GM18499 (cell line): ENCODE results near the gene SNORC.
"Not testable (repeated sequence)": the region's sequence is repeated elsewhere in the genome, so short reads cannot be mapped to it uniquely, and the experiment has no call there.

Experiments
- ATAC-seq: cut with Tn5 transposase; IDR thresholded peaks from one replicate; pipeline ENCODE4 v1.9.1; 2021; ENCODE audit warnings: moderate number of reproducible peaks; ENCODE audit not compliant: insufficient read depth, unreplicated experiment

The SNORC gene

GRCh38 chr2:232870018-232870765 is at the start of gene SNORC:
SNORC (plus strand) TSS chr2:232870264; CDS start chr2:232870342, 78 bp downstream.
- no peak for ATAC-seq

- no peak for ATAC-seq
Measured at GRCh38 chr2:232829988-232830387, 40.1 kb upstream of the SNORC start.

DNA sequence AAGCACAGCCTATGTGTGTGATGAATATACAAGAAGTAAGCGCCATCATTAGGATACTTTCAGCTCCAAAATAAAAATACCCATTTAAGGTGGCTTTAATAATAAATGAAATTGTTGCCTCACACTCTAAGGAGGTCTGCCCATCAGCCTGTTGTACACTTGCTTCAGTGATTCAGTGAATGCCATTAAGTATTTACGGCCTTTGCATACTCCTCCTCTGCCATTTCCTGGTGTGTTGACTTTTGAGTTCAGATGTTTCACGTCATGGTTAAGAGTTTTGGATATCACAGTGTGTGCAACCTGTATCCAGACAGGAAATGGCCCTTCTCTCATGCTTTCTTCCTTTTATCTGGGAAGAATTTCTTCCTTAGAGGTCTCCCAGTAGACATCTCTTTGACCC is 38.6 kb upstream of the SNORC start:
- no peak for ATAC-seq

- ATAC-seq, result no peak
Measured at GRCh38 chr2:232833830-232834229, 36.2 kb upstream of the SNORC start.

DNA sequence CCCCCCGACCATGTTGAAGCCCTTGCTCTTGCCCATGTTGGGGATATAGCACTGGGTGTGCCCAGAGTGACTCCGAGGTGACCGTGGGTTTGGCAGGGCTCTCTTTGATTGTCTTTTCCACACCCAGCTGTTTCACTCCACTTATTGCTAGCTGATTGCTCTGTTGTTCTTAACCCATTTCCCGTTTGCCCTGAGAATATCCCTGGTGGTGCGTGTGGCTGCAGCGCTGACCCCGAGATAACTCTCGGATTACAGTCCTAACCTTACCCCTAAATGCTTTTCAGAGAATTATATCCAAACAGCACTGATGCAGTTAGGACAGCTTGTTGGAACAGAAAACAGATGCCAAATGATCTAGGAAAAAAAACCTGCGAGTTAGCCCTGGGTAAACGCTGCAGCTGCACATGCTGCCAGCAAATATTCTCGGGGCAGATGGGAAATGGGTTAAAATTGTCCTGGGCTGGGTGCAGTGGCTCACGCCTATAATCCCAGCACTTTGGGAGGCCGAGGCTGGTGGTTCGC is 34.3 kb upstream of the SNORC start:
- no peak for ATAC-seq

GRCh38 chr2:232836934-232837333 is 33.1 kb upstream of the SNORC start:
- ATAC-seq, result no peak

GRCh38 chr2:232838406-232838874 is 31.6 kb upstream of the SNORC start:
- no peak for ATAC-seq

DNA sequence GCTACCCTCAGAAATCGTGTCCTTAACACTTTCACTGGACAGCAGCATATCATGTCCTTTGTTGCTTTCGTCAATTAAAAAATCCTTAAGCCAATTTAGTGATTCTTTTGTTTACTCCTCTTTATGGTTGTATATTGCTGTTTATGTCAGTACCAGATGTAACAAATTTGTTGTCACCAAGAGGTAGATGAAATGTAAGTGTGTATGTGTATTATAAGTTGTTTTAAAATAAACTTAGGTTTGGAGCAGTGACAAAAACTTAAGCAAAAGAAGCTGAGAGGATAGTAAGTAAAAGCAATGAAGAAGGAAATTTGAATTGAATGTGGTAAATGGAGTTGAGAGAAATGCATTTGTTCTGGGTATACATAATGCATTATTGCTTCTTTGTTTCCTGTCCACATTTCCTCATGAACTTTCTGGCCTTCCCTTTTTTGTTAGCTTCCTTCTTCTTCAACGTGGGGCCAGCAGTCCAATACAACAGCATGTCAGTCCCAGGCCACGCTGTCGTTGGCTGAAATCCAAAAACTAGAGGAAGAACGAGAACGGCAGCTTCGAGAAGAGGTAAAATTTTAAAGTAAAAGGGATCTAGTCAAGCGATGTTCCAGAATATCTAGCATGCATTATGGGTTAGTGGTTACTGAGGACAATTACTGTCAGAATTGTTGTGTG is 30.5 kb upstream of the SNORC start:
- no peak for ATAC-seq

DNA sequence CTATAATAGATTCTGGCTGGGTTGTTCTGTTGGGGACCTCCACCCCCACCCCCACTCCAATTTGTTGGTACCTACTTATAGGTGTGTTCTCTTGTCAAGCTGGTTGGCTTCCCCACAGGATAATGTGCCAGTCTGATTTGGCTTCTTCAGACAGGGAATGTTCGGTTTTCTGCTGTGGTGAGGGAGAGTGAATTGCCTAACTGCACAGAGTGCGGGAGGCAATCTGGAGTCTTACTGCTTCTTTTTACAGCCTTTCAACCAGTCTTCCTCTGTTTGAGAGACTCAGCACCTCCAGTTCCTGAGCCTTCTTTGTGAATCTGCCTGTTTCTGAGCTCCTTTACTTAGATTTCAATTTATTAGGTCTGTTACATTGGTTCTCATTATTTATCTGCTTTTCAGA is 27.4 kb upstream of the SNORC start:
- ATAC-seq, result no peak

DNA sequence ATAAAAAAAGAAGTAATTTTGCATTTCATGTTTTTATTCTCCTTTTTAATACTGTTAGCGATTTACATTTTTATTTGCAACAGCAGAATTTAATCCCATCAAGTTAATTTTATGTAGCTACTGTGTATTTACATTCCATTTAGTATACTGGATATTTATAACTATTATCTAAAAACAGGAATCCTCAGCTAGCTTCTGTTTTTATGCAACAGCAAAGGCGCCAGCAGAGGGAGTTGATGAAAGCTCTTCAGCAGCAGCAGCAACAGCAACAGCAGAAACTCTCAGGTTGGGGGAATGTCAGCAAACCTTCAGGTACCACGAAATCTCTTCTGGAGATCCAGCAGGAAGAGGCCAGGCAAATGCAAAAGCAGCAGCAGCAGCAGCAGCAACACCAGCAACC is 26.2 kb upstream of the SNORC start:
- no peak for ATAC-seq

- ATAC-seq, result no peak
Measured at GRCh38 chr2:232846055-232846454, 24.0 kb upstream of the SNORC start.

DNA sequence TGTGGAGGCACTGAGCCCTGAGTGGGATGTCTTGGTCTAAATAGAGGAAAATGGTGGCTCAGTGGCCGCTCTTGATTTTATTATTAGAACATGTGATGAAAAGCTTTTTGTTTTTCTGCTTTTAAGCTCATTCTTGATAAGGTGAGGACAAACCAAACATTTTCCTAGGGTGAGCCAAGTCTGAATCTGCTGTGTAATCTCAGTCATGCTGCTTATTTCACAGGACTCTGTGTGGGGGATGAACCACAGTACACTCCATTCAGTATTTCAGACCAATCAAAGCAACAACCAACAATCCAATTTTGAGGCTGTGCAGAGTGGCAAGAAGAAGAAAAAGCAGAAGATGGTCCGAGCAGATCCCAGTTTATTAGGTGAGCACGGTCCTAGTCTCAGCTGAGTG is 20.0 kb upstream of the SNORC start:
- ATAC-seq, result no peak

GRCh38 chr2:232852081-232852480 is 18.0 kb upstream of the SNORC start:
- not testable (repeated sequence) for ATAC-seq

DNA sequence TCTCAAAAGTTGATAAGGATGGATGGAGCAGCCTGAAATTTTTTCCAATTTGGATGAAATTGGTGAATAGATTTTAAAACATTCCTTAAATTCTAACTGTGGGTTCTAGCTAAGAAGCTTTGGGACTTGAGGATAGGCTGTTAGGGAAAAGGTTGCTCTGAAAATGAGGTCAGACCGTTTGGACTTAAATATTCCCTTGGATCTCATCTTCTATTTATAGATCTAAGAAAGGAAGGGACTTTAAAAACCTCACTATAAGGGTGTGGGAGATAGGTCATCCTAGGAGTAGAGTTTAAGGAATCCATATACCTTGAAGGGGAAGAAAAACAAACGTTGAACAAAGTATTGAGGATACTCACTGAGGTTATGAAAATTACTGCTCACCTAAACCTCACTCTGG is 17.4 kb upstream of the SNORC start:
- no peak for ATAC-seq

DNA sequence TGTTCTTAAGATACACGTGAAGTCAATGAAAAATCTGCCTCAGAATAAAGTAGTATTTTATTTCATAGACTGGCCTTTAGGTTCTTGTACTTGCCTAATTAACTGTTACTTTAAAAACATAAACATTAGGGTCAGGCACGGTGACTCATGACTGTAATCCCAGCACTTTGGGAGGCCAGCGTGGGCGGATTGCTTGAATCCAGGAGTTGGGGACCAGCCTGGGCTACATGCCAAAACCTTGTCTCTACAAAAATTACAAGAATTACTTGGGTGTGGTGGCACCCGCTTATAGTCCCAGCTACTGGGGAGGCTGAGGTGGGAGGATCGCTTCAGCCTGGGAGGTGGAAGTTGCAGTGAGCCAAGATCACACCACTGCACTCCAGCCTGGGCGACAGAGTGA is 16.0 kb upstream of the SNORC start:
- no peak for ATAC-seq

- no peak for ATAC-seq
Measured at GRCh38 chr2:232857158-232857563, 12.9 kb upstream of the SNORC start.

DNA sequence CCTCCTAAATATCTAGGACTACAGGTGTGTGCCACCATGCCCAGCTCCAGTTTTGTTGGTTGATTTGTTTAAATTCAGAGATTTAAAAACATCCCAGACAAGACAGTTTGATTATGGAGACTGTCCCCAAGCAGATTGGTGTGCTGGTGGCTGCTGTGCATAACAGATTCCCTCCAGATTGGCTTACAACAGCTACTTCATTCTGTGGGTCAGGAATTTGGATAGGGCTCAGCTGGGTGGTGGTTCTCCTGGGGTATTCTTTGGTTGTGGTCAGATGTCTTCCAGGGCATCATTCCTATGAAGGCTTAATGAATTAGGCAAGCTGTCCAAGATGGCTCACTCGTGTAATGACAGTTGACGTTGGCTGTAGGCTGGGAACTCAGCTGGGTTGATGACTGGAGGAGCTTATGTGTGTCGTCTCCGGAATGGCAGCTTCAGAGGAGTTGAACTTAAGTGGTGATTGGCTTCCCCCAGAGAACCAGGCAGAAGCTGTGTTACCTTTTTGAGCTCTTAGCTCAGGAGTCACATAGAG is 10.6 kb upstream of the SNORC start:
- ATAC-seq, result no peak

DNA sequence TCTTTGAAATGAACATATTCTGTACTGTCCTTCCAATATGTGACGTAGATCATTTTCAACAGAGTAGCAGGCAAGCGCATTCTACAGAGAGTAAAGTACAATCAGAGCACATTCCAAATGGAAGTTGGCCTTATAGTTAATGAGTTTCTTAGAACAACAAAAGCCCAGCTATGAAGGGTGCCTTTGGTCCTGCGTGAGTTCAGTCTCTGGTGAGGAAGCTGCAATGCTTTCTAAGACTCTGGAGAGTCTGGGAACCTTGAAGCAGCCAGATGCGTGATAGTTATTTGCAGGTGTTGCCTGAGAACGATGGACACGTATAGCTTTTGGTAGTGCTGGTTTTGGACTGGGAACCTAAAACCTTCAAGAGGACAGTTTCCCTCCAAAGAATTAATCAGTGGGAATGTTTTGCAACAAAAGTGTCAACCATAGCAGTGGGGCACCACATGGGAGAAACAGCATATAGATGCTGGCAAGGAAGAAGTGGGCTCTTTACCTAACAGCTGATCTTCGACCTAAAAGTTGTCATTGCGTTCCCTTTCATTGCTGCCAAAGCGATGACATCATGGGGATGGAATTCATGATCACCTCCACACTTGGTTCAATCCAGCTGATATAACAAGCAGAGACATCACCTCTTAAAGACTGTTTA is 9.3 kb upstream of the SNORC start:
- ATAC-seq, result no peak

DNA sequence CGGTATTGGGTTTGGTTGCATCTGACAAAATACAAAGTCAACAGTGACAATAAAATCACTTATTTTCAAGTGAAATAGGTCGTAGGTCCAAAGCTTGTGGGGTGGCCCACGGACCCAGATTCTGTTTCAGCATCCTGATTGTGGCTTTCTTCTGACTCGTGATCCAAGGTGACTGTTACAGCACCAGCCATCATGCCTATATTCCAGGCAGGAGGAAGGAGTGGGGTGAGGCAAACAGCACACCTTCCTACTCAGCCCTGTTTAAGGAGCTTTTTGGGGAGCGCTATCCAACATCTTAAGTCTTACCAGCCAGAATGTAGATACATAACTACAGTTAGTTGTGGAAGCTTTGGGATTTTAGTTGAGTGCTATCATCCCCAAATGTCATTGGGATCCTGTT is 8.7 kb upstream of the SNORC start:
- no peak for ATAC-seq

GRCh38 chr2:232863996-232864395 is 6.1 kb upstream of the SNORC start:
- ATAC-seq, result no peak

GRCh38 chr2:232865165-232865564 is 4.9 kb upstream of the SNORC start:
- ATAC-seq, result no peak
